ENCODE data around the gene SCMH1.

Gene SCMH1

GRCh38 chr1:41101950-41102607, 140.0 kb downstream of the SCMH1 start:
- H3K4me3 ChIP-seq (ENCODE audit: low read depth, low read length): no peak overlapping the region

DNA sequence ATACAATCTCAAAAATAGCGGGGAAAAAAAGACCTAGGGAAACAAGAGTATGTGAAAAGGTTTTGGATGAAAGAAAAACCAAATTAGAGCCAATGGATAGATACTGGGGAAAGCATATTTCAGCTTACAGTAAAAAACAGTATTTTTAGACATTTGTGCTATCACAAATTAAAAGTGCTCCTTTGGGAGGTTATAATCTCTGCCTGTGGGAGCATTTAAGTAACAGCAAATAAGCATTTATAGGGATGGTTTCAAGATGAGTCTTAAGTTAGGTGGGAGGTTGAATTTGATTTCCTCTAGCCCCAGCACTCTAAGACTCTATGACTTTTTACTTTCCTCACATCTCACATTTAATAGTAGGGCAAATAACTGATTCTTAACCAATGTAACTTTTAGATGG, 141.0 kb downstream of the SCMH1 start:
- H3K4me3 ChIP-seq (ENCODE audit: low read depth, low read length): no peak overlapping the region

DNA sequence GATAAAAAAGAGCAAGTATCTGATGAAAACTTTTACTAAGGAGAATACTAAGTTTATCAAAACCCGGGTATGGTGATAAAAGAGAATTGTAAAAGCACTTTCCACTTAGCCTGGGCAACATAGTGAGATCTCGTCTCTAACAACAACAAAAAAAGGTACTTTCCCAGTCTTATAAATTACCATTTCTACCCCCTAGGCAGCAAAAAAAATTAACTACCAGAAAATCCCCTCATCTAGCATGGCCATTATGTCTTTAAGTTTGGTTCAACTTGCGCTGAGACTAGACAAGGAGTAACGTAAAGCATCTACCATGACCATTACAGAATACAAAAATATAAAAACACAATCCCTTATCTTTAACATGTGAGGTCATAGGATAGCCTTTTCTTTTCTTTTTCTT, 141.9 kb downstream of the SCMH1 start:
- H3K4me3 ChIP-seq (ENCODE audit: low read depth, low read length): no peak overlapping the region

- no peak overlapping the region for H3K4me3 ChIP-seq (ENCODE audit: low read depth, low read length)
Measured at GRCh38 chr1:41098730-41099460, 143.2 kb downstream of the SCMH1 start.

- H3K4me3 ChIP-seq (ENCODE audit: low read depth, low read length): no peak overlapping the region
Measured at GRCh38 chr1:41097105-41097504, 145.0 kb downstream of the SCMH1 start.

DNA sequence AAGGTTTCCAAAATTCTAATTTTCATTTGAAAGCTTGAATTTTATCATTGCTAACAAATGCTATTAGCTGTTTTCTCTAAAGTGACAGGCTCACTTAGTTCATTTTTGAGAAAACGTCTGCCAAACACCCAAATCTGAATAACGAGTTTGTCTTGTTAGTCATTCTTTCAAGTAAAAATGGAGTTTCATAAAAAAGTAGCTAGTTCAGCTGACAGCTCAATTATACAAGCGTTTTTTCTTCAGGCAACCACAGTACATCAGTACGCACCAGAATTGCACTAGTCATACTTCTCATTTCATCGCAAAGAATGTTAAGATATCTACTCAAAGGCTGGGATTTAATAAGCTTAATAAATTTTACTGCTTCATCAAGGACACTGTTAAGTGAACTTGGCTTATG, 148.3 kb downstream of the SCMH1 start:
- H3K4me3 ChIP-seq (ENCODE audit: low read depth, low read length): no peak overlapping the region

- H3K4me3 ChIP-seq (ENCODE audit: low read depth, low read length): no peak overlapping the region
Measured at GRCh38 chr1:41086921-41087320, 155.2 kb downstream of the SCMH1 start.

GRCh38 chr1:41078616-41079015, 163.5 kb downstream of the SCMH1 start:
- H3K4me3 ChIP-seq (ENCODE audit: low read depth, low read length): no peak overlapping the region

DNA sequence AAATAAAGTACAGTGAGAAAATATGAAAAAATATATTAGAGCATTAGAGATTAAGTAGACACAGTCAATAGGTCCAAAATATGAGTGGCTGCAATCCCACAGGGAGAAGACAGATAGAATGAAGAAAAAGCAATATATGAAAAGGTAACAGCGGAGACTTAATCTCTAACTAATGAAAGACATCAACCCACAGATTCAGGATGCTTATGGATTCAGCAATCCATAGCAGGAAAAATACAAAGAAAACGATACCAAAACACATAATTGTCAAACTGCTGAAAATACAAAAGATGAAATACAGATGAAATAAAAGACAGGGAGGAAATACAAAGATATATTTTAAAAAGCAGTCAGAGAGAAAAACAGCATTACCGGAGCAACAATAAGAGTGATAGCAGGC, 163.9 kb downstream of the SCMH1 start:
- H3K4me3 ChIP-seq (ENCODE audit: low read depth, low read length): no peak overlapping the region

DNA sequence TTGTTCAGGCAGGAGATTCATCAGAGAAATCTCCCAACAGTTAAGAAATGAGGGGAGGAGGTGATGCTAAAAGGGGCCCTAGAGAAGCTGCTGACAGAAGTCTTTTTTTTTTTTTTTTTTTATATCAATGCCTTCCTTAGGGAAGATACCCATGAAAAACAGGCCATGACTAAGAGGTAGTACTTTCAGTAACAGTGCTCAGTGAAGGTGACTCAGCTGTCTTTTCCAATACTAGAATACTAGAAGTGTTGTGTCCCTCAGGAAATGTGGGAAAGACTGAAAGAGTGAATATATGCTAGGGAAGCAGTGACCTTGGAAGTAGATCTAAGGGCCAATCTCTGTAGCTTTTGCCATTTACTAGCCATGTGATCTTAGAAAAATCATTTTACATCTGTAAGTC, 168.1 kb downstream of the SCMH1 start:
- no peak overlapping the region for H3K4me3 ChIP-seq (ENCODE audit: low read depth, low read length)

DNA sequence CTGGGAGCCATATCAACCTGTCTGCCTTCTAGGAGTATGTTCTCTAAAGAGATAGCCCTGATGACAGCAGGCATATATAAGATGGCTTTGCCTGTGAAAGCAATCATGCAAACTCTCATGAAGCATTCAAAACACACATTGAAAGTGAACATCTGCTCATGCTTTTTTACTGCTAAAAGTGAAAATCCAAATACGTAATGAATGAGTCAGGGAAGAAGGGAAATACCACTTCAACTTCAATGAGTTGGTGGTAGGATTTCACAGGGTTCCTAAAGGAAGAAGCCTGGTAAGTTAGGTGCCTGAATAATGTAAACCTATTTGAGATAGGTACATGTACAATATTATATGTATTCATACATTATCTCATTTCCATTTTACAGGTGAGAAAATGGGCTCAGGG, 170.1 kb downstream of the SCMH1 start:
- H3K4me3 ChIP-seq (ENCODE audit: low read depth, low read length): no peak overlapping the region

DNA sequence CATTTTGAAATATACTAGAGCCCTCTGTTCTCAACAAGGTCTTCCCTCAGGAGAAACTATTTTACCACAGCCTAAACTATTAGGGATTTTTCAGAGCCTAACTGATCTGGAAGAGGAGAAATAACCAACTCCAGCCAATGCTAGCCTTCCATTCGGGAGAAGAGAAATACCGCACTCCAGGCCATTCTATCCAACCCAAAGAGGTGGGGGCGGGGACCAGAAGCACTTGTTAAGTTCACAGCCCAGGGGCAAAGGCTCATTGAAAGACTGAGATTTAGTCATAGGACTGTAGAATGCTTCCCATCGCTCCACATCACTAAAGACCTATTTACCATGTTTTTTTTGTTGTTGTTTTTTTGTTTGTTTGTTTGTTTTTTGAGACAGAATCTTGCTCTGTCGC, 185.2 kb downstream of the SCMH1 start:
- H3K4me3 ChIP-seq (ENCODE audit: low read depth, low read length): no peak overlapping the region

- no peak overlapping the region for H3K4me3 ChIP-seq (ENCODE audit: low read depth, low read length)
Measured at GRCh38 chr1:41053316-41053715, 188.8 kb downstream of the SCMH1 start.

DNA sequence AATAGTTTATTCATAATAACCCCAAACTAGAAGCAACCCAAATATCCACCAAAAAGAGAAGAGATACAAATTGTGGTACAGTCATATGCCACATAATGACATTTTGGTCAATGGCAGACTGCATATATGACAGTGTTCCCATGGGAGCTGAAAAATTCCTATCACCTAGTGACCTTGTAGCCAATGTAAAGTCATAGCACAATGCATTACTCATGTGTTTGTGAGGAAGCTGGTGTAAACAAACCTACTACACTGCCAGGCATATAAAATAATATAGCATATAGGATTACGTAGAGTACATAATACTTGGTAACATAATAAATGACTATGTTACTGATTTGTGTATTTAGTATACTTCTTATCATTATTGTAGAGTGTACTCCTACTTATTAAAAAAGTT, 191.1 kb downstream of the SCMH1 start:
- no peak overlapping the region for H3K4me3 ChIP-seq (ENCODE audit: low read depth, low read length)

DNA sequence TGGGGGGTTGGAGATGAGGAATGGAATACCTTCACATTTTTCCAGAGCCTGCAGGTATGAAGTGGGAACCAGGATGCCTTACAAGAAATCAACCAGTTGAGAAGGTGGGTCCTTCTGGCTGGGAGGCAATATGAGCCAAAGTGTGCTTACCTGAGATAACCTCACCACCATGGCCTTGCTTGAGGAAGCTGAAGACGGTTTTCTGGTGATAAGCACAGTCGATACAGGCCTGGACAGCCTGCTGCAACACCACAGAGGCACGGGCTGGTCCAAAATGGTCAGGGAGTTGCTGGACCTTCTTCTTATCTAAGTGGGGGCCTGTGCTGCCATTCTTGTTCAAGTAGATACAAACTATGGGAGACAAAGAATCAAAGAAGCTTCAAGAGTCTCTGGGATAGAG, 193.6 kb downstream of the SCMH1 start:
- no peak overlapping the region for H3K4me3 ChIP-seq (ENCODE audit: low read depth, low read length)

GRCh38 chr1:41046347-41046775, 195.7 kb downstream of the SCMH1 start:
- no peak overlapping the region for H3K4me3 ChIP-seq (ENCODE audit: low read depth, low read length)

- H3K4me3 ChIP-seq (ENCODE audit: low read depth, low read length): no peak overlapping the region
Measured at GRCh38 chr1:41045740-41046139, 196.4 kb downstream of the SCMH1 start.

- H3K4me3 ChIP-seq (ENCODE audit: low read depth, low read length): no peak overlapping the region
Measured at GRCh38 chr1:41044187-41044586, 197.9 kb downstream of the SCMH1 start.

- no peak overlapping the region for H3K4me3 ChIP-seq (ENCODE audit: low read depth, low read length)
Measured at GRCh38 chr1:41041614-41042270, 200.4 kb downstream of the SCMH1 start.

GRCh38 chr1:41038110-41038509, 204.0 kb downstream of the SCMH1 start:
- no peak overlapping the region for H3K4me3 ChIP-seq (ENCODE audit: low read depth, low read length)

DNA sequence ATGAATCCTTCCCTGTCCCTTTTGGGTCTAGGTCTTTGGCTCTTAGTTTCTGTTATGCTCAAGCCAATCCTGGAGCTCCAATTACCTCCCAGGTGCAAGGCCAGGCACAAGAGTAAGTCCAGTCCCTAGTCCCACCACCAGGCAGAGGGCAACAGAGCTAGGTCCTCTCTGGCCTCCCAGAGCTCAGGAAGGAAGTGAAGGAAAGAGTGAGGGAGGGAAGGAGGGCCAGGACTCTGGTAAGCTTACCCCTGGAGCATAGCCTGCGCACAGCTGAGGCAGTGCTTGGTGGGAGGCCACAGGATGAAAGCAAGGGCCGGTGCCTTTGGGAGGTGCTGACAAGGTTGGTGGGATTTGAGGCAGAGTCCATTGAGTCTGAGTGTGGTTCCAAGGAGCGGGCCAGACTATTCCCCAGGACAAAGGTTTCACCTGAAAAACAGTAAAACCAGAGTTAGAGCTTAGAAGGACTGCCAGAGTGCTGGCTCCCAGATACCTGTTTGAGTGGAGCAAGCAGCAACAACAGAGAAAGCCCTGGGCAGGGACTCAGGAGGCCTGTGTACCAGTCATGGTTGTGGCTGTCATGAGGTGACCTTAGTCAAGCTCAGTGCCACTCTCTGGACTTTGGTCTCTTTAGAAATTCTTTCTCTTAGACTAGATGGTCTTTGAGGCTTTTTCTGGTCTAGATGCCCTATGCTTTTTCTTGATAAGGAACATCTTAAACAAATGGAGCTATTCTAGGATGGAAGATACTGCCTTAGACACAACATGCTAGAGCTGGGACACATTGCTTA, 204.8 kb downstream of the SCMH1 start:
- H3K4me3 ChIP-seq (ENCODE audit: low read depth, low read length): no peak overlapping the region
